A549 (cell line): ENCODE measurements around the gene MLANA. TPM values are rescaled to one million over a fixed set of nuclear protein-coding genes. Genes with fewer than 3 reads are reported as not detected.

Experiments used
- ATAC-seq, 2 experiments: fragments of 200-7000 bp in 1 of 2; fragments of >200 bp in 1 of 2; cut with Nextera tagmentation in 1 of 2; cut with Tn5 transposase in 1 of 2; 3 replicates each; pipeline versions ENCODE4 v1.8.0 to v1.9.1; 2018 to 2020; ENCODE audit warnings: mild to moderate bottlenecking in 1 of 2, moderate library complexity in 1 of 2
- CTCF ChIA-PET: fragments of 300-600 bp; sonication (Branson Sonifier 250); formaldehyde crosslinking; extraction: SDS; loops from one replicate; lab custom pipeline; 2021; ENCODE audit warnings: antibody characterized with exemption, inconsistent platforms; lab: Yijun Ruan, JAX
- POLR2A ChIA-PET: fragments of 350-600 bp; formaldehyde crosslinking; extraction: SDS; loops from one replicate; lab custom pipeline; 2021; ENCODE audit warnings: antibody characterized with exemption, inconsistent platforms; lab: Yijun Ruan, JAX
- DNase-seq, 2 experiments: peaks; one replicate each; pipeline versions ENCODE4 v3.0.0 to v3.0.0-alpha.2; 2011 to 2016; ENCODE audit warnings: low read depth in 1 of 2, low spot score in 1 of 2
- FAIRE-seq: peaks from 2 replicates; lab custom pipeline; 2011; peaks lifted over from hg19 to GRCh38; lab: Jason Lieb, UNC
- H3K27ac ChIP-seq, 2 experiments: fragments of >200 bp; sonication (Bioruptor Twin); formaldehyde crosslinking; 3 replicates each; pipeline ENCODE4 v1.5.1; 2016 to 2017
- H3K4me1 ChIP-seq: fragments of >200 bp; sonication (Bioruptor Twin); formaldehyde crosslinking; 3 replicates; pipeline ENCODE4 v1.6.1; 2016
- H3K4me2 ChIP-seq: fragments of >200 bp; sonication (Bioruptor Twin); formaldehyde crosslinking; 3 replicates; pipeline ENCODE4 v1.6.1; 2016
- H3K4me3 ChIP-seq: fragments of >200 bp; sonication (Bioruptor Twin); formaldehyde crosslinking; 3 replicates; pipeline ENCODE4 v1.5.1; 2016
- H3K9me3 ChIP-seq: fragments of >200 bp; sonication (Bioruptor Twin); formaldehyde crosslinking; 3 replicates; pipeline ENCODE4 v1.6.1; 2016
- BHLHE40 ChIP-seq: IDR thresholded peaks from 2 replicates; pipeline ENCODE4 v1.6.1; 2012; ENCODE audit warnings: low read depth, low read length, inconsistent platforms
- CBX8 ChIP-seq: fragments of 200-600 bp; sonication (generic); IDR thresholded peaks from 2 replicates; pipeline ENCODE4 v1.6.1; 2016
- CEBPB ChIP-seq, 2 experiments: fragments of >200 bp in 1 of 2; sonication (Bioruptor Twin) in 1 of 2; formaldehyde crosslinking in 1 of 2; IDR thresholded peaks; 2 replicates each; pipeline ENCODE4 v1.6.1; 2012 to 2016
- EHF ChIP-seq: fragments of 250-450 bp; sonication (Bioruptor Pico); IDR thresholded peaks from 2 replicates; pipeline ENCODE4 v1.5.0; 2020; ENCODE audit warnings: mild to moderate bottlenecking
- EHMT2 ChIP-seq: fragments of 200-600 bp; sonication (generic); IDR thresholded peaks from 2 replicates; pipeline ENCODE4 v1.6.1; 2016; ENCODE audit warnings: antibody characterized with exemption, low read depth, mild to moderate bottlenecking, moderate library complexity
- ESRRA ChIP-seq: fragments of 150-350 bp; IDR thresholded peaks from 2 replicates; pipeline ENCODE4 v1.6.1; 2014; ENCODE audit warnings: mild to moderate bottlenecking, low read length, borderline replicate concordance
- GATA3 ChIP-seq: IDR thresholded peaks from 2 replicates; pipeline ENCODE4 v1.6.1; 2012; ENCODE audit warnings: borderline replicate concordance
- HOXB5 ChIP-seq: fragments of 250-450 bp; sonication (Bioruptor Pico); IDR thresholded peaks from 2 replicates; pipeline ENCODE4 v1.5.0; 2020; ENCODE audit warnings: mild to moderate bottlenecking, moderate library complexity
- JUNB ChIP-seq: fragments of >200 bp; sonication (Bioruptor Twin); formaldehyde crosslinking; IDR thresholded peaks from 2 replicates; pipeline ENCODE4 v1.6.1; 2016
- KDM1A ChIP-seq: fragments of 200-600 bp; sonication (generic); IDR thresholded peaks from 2 replicates; pipeline ENCODE4 v1.6.1; 2016; ENCODE audit warnings: low read depth, mild to moderate bottlenecking
- KDM5A ChIP-seq: fragments of 200-600 bp; sonication (generic); IDR thresholded peaks from 2 replicates; pipeline ENCODE4 v1.6.1; 2016; ENCODE audit warnings: antibody characterized with exemption, mild to moderate bottlenecking
- MAFK ChIP-seq: fragments of 450-650 bp; IDR thresholded peaks from 2 replicates; pipeline ENCODE4 v1.6.1; 2014; ENCODE audit not compliant: partially characterized antibody
- MYC ChIP-seq: IDR thresholded peaks from 2 replicates; pipeline ENCODE4 v1.6.1; 2012; ENCODE audit warnings: mild to moderate bottlenecking, inconsistent platforms, low read length, improper control_type of control experiment, borderline replicate concordance
- NFE2L2 ChIP-seq: fragments of 150-350 bp; conservative IDR thresholded peaks from 2 replicates; pipeline ENCODE4 v1.6.1; 2014; ENCODE audit warnings: low read length
- NPAS2 ChIP-seq: fragments of 250-450 bp; sonication (Bioruptor Pico); IDR thresholded peaks from 2 replicates; pipeline ENCODE4 v1.8.0; 2022; ENCODE audit warnings: mild to moderate bottlenecking, moderate library complexity, borderline replicate concordance
- NR3C1 ChIP-seq: fragments of >200 bp; sonication (Bioruptor Twin); formaldehyde crosslinking; IDR thresholded peaks from 3 replicates; pipeline ENCODE4 v1.6.1; 2017
- POLR2AphosphoS2 ChIP-seq: conservative IDR thresholded peaks from 2 replicates; pipeline ENCODE4 v1.6.1; 2012; ENCODE audit warnings: low read length, improper control_type of control experiment, inconsistent platforms
- RAD21 ChIP-seq, 2 experiments: fragments of >200 bp in 1 of 2; sonication (Bioruptor Twin) in 1 of 2; formaldehyde crosslinking in 1 of 2; IDR thresholded peaks in 1 of 2; conservative IDR thresholded peaks in 1 of 2; 2 replicates in 1 of 2; 3 replicates in 1 of 2; pipeline ENCODE4 v1.6.1; 2012 to 2018; ENCODE audit warnings: inconsistent platforms in 1 of 2
- ZC3H11A ChIP-seq: fragments of 450-650 bp; IDR thresholded peaks from 2 replicates; pipeline ENCODE4 v1.6.1; 2014; ENCODE audit warnings: antibody characterized with exemption, mild to moderate bottlenecking
- ZFP36 ChIP-seq: fragments of 450-650 bp; IDR thresholded peaks from 2 replicates; pipeline ENCODE4 v1.6.1; 2014; ENCODE audit warnings: borderline replicate concordance; ENCODE audit not compliant: partially characterized antibody
- ZNF302 ChIP-seq: fragments of 250-450 bp; sonication (Bioruptor Pico); IDR thresholded peaks from 2 replicates; pipeline ENCODE4 v1.9.0; 2021; ENCODE audit warnings: inconsistent platforms, mild to moderate bottlenecking, moderate library complexity
- WGBS: methylation state at CpG from one replicate; pipeline ENCODE4 v1.1.6; 2017; ENCODE audit errors: missing lambda C conversion rate; 5-methylcytosine and 5-hydroxymethylcytosine counted together
- polyA plus RNA-seq, 4 experiments: library from polyadenylated mRNA; depleted of rRNA in 3 of 4; stranded (reverse); fragments of >200 nt; fragmentation: RNase III in 1 of 4; extraction: RNeasy Plus Mini Kit Qiagen cat#74134 plus additional on column Dnase treatment in 1 of 4; gene quantifications; 2 replicates in 3 of 4; 3 replicates in 1 of 4; pipeline ENCODE4 v1.2.3, GENCODE V29; 2011 to 2017
- TF ChIP-seq, protein P1 (sequence below): fragments of 450-650 bp; IDR thresholded peaks from 2 replicates; pipeline ENCODE4 v1.6.1; 2014; ENCODE audit warnings: antibody characterized with exemption
- TF ChIP-seq, protein P2 (sequence below): fragments of >200 bp; sonication (Bioruptor Twin); formaldehyde crosslinking; IDR thresholded peaks from 3 replicates; pipeline ENCODE4 v1.6.1; 2016
- TF ChIP-seq, protein P3 (sequence below): IDR thresholded peaks from 2 replicates; pipeline ENCODE4 v1.6.1; 2012
- TF ChIP-seq, protein P4 (sequence below): IDR thresholded peaks from 2 replicates; pipeline ENCODE4 v1.6.1; 2012; ENCODE audit warnings: low read depth, borderline replicate concordance

Gene MLANA
- polyA plus RNA-seq, 2 of the 4 experiments (the other 2 are of a cell fraction) = not detected

DNA sequence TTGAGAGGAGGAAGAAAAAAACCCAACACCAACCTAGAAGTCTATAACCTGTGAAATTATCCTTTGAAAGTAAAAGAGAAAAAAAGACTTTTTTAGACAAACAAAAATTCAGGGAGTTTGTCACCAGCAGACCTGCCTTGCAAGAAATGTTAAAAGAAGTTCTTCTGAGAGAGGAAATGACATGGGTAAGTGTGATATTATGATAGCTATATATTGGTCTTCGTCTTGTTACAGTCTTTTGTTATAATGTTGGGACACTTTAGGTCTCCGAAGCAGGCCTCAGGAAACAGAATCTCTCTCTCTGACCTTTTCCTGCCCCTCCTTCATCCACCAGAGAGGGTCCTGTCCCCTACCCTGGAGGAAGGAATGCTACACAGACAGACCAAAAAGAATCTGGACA, 16.6 kb upstream of the MLANA start:
- ChIA-PET CTCF (interaction anchor here (0.6 to 6.5 kb wide), 3 partner anchors 13 to 157 kb away, joined by 3 to 64 read pairs (median 5); partner anchors contain the start of gene ERMP1), POLR2A (no interaction called here)
- DNase-seq = no peak
- no peak overlapping the region for H3K27ac ChIP-seq
- H3K4me3 ChIP-seq = no peak overlapping the region
- TF ChIP-seq, protein P1, sequence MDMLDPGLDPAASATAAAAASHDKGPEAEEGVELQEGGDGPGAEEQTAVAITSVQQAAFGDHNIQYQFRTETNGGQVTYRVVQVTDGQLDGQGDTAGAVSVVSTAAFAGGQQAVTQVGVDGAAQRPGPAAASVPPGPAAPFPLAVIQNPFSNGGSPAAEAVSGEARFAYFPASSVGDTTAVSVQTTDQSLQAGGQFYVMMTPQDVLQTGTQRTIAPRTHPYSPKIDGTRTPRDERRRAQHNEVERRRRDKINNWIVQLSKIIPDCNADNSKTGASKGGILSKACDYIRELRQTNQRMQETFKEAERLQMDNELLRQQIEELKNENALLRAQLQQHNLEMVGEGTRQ = no peak
- TF ChIP-seq ZC3H11A (no peak), EHMT2 (no peak), CEBPB (IDR thresholded peaks at IDR 0.05) (no peak), NPAS2 (CRISPR knock-in tag) (no peak), MYC (no peak)
- TF ChIP-seq, protein P2, sequence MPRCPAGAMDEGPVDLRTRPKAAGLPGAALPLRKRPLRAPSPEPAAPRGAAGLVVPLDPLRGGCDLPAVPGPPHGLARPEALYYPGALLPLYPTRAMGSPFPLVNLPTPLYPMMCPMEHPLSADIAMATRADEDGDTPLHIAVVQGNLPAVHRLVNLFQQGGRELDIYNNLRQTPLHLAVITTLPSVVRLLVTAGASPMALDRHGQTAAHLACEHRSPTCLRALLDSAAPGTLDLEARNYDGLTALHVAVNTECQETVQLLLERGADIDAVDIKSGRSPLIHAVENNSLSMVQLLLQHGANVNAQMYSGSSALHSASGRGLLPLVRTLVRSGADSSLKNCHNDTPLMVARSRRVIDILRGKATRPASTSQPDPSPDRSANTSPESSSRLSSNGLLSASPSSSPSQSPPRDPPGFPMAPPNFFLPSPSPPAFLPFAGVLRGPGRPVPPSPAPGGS = no peak
- TF ChIP-seq, protein P3, sequence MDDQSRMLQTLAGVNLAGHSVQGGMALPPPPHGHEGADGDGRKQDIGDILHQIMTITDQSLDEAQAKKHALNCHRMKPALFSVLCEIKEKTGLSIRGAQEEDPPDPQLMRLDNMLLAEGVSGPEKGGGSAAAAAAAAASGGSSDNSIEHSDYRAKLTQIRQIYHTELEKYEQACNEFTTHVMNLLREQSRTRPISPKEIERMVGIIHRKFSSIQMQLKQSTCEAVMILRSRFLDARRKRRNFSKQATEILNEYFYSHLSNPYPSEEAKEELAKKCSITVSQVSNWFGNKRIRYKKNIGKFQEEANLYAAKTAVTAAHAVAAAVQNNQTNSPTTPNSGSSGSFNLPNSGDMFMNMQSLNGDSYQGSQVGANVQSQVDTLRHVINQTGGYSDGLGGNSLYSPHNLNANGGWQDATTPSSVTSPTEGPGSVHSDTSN = no peak
- WGBS = 87% methylated on average over 2 of the region's 2 CpGs
- H3K4me2 ChIP-seq = no peak overlapping the region
- FAIRE-seq = no peak
- peaks cover 18% of the 10 kb centered on the region for H3K4me1 ChIP-seq
- ATAC-seq = no peak
- no peaks in the 10 kb centered on the region for H3K9me3 ChIP-seq

DNA sequence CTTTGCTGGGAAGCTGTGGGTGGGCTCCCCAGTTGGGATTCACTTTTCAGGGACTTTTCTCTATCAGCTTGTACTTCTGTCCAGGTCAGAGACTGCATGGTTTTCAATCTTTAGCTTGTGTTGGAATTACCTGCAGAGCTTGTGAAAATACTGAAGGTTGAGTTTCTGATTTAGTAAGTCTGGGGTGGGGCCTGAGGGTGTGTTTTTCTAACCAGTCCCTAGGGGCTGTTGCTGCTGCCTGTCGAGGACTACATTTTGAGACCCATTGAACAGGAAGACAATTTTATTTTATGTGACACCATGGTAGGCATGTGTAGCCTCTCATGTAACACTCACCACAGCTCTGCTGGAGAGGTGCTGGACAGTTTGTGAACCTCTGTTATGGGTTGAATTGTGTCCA, 14.7 kb upstream of the MLANA start:
- FAIRE-seq = no peak
- H3K4me3 ChIP-seq = no peak overlapping the region
- no peak overlapping the region for H3K4me2 ChIP-seq
- H3K4me1 ChIP-seq = peaks cover 34% of the 10 kb centered on the region
- H3K27ac ChIP-seq = peak overlapping the region in 1 of 2 experiments; percentile 46; a peak in 2 of 6 replicates
- ATAC-seq = no peak
- CTCF ChIA-PET = interaction anchor here (0.5 to 3.5 kb wide), 2 partner anchors 10 to 930 kb away, joined by 3 to 16 read pairs; no protein-coding TSS in a partner anchor
- no peaks in the 10 kb centered on the region for H3K9me3 ChIP-seq
- TF ChIP-seq GATA3 = no peak
- TF ChIP-seq, protein P3 = no peak
- WGBS = 80% methylated on average over 1 of the region's 1 CpG
- no peak for DNase-seq
- POLR2A ChIA-PET = no interaction called here

DNA sequence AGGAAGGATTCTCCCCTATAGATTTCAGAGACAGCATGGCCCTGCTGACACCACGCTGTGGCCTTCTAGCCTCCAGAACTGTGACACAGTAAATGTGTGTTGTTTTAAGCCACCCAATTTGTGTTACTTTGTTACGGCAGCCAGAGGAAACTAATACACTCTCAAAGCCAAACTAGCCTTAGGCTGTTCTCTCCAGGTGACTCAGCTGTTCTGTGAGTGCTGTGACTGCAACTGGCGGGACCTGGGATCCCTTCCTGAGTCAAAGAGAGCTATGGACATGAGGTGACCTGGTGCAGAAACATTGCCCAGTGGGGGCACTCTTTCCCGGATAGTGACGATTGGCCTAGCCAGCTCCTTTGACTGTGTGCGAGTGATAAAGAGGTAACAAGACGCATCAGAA, 14.0 kb upstream of the MLANA start:
- FAIRE-seq (no peak), DNase-seq (no peak), ATAC-seq (no peak)
- H3K4me3 ChIP-seq = no peak overlapping the region
- H3K27ac ChIP-seq = peak overlapping the region in 1 of 2 experiments; percentile 36; a peak in 1 of 6 replicates
- no peak overlapping the region for H3K4me2 ChIP-seq
- ChIA-PET CTCF (interaction anchor here (1.0 to 3.5 kb wide), 3 partner anchors 10 to 147 kb away, joined by 3 to 16 read pairs (median 3); partner anchors contain the start of gene ERMP1), POLR2A (no interaction called here)
- 87% methylated on average over 7 of the region's 7 CpGs for WGBS
- peaks cover 34% of the 10 kb centered on the region for H3K4me1 ChIP-seq
- TF ChIP-seq ZFP36 (no peak), KDM1A (no peak), BHLHE40 (no peak), MAFK (no peak), KDM5A (no peak), NR3C1 (no peak), HOXB5 (CRISPR knock-in tag) (no peak), POLR2AphosphoS2 (no peak), CEBPB (IDR thresholded peaks at IDR 0.05) (no peak), EHF (CRISPR knock-in tag) (no peak), CBX8 (no peak), NPAS2 (CRISPR knock-in tag) (no peak), ESRRA (no peak), RAD21 (conservative IDR thresholded peaks at IDR 0.05 in 1 of 2, IDR thresholded peaks at IDR 0.05 in 1 of 2) (no peak), NFE2L2 (no peak), JUNB (no peak), GATA3 (no peak), ZNF302 (no peak)
- TF ChIP-seq, protein P4, sequence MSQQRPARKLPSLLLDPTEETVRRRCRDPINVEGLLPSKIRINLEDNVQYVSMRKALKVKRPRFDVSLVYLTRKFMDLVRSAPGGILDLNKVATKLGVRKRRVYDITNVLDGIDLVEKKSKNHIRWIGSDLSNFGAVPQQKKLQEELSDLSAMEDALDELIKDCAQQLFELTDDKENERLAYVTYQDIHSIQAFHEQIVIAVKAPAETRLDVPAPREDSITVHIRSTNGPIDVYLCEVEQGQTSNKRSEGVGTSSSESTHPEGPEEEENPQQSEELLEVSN = no peak
- H3K9me3 ChIP-seq = no peaks in the 10 kb centered on the region
